Sigmoid colon (tissue), 4 donors: ENCODE data around the gene FRMD1.

Experiments
- EP300 ChIP-seq, 4 donors: sonication (generic); formaldehyde crosslinking; IDR thresholded peaks; one replicate each; pipeline ENCODE4 v1.6.1; 2017; ENCODE audit warnings: antibody characterized with exemption in 4 of 4
- POLR2A ChIP-seq, 2 donors: fragments of 450-650 bp; IDR thresholded peaks; one replicate each; pipeline ENCODE4 v1.6.1; 2016; ENCODE audit warnings: antibody characterized with exemption in 2 of 2, mild to moderate bottlenecking in 2 of 2, moderate library complexity in 2 of 2
- POLR2AphosphoS5 ChIP-seq, 4 donors: sonication (generic); formaldehyde crosslinking; IDR thresholded peaks; one replicate each; pipeline ENCODE4 v1.6.1; 2017; ENCODE audit warnings: antibody characterized with exemption in 4 of 4
- TF ChIP-seq, protein P1 (sequence below), 4 experiments: fragments of 450-650 bp in 3 of 4; fragments of 200-600 bp in 1 of 4; IDR thresholded peaks; one replicate each; pipeline ENCODE4 v1.5.1; 2016 to 2019; ENCODE audit warnings: antibody characterized with exemption in 4 of 4, mild to moderate bottlenecking in 3 of 4, moderate library complexity in 2 of 4

GRCh38 chr6:168122011-168122410 is 43.0 kb upstream of the FRMD1 start:
- TF ChIP-seq, protein P1, sequence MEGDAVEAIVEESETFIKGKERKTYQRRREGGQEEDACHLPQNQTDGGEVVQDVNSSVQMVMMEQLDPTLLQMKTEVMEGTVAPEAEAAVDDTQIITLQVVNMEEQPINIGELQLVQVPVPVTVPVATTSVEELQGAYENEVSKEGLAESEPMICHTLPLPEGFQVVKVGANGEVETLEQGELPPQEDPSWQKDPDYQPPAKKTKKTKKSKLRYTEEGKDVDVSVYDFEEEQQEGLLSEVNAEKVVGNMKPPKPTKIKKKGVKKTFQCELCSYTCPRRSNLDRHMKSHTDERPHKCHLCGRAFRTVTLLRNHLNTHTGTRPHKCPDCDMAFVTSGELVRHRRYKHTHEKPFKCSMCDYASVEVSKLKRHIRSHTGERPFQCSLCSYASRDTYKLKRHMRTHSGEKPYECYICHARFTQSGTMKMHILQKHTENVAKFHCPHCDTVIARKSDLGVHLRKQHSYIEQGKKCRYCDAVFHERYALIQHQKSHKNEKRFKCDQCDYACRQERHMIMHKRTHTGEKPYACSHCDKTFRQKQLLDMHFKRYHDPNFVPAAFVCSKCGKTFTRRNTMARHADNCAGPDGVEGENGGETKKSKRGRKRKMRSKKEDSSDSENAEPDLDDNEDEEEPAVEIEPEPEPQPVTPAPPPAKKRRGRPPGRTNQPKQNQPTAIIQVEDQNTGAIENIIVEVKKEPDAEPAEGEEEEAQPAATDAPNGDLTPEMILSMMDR (IDR thresholded peaks at IDR 0.05), result no peak
- no peak for TF ChIP-seq POLR2A (IDR thresholded peaks at IDR 0.05)
- TF ChIP-seq POLR2AphosphoS5 (IDR thresholded peaks at IDR 0.05), result no peak
- TF ChIP-seq EP300 (IDR thresholded peaks at IDR 0.05), result no peak
